ENCODE results near the gene AGK.

DNA sequence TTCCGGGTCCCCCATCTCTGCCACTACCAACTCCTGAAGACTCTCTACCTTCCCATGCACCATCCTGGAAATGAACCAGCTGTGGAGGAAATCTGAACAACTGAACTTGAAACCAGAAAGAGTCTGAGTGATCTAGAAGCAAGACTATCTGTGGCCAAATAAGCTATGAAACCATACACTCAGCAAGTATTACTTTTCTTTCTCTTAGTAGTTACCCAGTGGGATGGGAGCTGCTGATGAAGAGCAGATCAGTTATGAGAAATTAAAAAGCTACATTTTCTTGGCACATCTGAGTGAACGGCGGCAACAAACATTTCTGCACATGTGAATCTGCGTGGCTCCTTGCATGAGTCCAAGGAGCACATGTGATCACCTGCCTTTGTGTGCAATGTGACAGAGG lies 31.6 kb upstream of the AGK start:
- no peak for TF ChIP-seq POLR2A (IDR thresholded peaks at IDR 0.05)
- TF ChIP-seq, protein P1, sequence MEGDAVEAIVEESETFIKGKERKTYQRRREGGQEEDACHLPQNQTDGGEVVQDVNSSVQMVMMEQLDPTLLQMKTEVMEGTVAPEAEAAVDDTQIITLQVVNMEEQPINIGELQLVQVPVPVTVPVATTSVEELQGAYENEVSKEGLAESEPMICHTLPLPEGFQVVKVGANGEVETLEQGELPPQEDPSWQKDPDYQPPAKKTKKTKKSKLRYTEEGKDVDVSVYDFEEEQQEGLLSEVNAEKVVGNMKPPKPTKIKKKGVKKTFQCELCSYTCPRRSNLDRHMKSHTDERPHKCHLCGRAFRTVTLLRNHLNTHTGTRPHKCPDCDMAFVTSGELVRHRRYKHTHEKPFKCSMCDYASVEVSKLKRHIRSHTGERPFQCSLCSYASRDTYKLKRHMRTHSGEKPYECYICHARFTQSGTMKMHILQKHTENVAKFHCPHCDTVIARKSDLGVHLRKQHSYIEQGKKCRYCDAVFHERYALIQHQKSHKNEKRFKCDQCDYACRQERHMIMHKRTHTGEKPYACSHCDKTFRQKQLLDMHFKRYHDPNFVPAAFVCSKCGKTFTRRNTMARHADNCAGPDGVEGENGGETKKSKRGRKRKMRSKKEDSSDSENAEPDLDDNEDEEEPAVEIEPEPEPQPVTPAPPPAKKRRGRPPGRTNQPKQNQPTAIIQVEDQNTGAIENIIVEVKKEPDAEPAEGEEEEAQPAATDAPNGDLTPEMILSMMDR (IDR thresholded peaks at IDR 0.05), result no peak

Measured in Peyer's patch (tissue), 4 donors.